ENCODE results near the gene IRS4.

The IRS4 gene

GRCh38 chrX:108736509-108737479 is at the start of gene IRS4:
TSS of gene IRS4 (minus strand) at chrX:108736563.
- DNase-seq (ENCODE audit: low spot score) = no peak

DNA sequence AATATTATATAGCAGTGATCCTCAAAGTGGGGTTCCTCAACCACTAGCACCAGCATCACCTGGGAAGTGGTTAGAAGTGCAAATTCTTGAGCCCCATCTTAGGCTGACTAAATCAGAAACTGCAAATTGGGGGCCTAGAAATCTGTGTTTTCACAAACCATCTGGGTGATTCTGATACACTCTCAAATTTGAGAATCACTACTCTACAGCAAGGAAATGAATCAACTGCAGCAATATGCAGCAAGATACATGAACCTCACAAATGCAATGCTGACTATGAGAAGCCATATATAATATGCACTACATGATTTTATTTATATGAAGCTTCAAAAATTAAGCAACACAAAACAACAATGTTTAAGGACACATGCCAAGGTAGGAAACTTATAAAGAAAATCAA is 36.2 kb upstream of the IRS4 start:
- no peak for DNase-seq (ENCODE audit: low spot score)

- no peak for DNase-seq (ENCODE audit: low spot score)
These were observed 27.2 kb upstream of the IRS4 start for GRCh38 chrX:108763559-108763958.

DNA sequence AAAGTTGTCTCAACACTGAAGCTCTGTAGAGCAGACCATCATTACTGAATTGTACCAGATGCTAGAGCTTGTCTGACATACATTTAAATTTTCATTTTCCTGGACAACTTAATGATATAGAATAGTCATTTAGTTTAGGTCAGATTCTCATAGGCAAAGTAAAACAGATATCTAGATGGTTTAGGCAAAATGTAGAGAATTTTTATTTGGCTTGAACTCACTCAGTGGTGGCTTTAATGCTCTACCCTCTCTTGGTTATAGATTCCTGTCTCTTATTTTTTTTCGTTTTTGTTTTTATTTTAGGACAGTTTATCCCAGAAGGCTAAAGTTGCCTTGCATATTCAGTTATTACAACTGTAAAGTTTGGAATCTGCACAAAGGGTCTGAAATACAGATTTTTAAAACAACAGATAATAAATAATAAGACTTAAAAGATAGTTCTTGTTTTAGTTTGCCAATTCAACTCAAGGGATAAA is 4.0 kb upstream of the IRS4 start:
- no peak for DNase-seq (ENCODE audit: low spot score)

DNA sequence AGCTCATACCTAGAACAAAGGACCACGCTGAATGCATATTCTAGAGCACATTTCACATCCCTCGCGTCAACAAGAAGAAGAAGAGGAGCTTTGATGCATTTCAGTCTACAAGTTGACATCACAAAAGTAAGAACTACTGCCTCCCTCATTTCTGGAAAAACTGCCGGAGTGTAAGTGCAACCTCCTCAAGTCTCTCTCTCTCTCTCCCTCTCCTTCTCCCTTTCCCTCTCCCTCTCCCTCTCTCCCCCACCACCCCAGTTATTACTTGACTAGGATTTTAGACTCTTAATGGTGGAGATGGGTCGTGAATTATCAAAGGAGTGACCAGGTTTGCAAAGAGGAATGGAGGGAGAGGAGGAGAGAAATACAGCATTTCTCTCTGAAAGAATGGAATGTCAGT is 1.4 kb upstream of the IRS4 start:
- DNase-seq (ENCODE audit: low spot score) = no peak

DNA sequence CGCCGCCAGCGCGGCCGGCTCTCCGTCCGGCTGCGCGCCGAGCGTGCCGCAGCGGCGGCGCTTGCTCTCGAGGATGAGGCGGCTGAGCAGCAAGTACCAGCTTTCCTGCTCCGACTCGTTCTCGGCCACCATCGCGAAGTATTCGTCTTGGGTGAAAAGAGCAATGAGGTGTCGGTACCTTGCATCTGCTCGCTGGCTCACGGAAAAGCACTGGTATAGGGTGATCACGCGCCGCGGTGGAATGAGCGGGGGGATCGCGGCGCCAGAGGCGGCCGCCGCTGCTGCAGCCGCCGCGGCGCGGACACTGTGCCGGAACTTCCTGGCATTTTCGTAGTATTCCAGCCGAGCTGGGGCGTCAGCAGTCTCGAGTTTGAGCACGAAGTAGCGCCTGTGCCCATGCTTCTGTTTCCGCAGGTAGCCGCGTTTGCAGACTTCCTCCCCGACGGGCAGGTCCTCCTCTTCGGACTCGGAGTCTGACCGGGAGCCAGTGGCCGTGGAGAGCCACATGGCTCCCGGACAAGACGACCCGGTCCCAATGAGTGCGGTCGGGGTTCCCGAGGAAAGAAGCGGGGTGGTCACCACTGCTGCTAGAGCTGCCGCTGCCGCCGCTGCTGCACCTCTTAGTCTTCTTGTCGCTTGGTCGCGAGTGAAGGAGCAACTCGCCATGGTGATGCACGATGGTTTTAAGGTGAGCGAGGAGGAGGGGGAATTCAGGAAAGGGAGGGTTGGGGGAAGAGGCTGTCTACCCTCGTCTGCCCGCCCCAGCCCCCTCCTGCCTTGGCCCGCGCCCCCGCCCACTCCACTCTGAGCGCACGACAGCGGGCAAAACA is 469 bp downstream of the IRS4 start:
- DNase-seq (ENCODE audit: low spot score) = no peak

GRCh38 chrX:108735091-108735678 is 1.2 kb downstream of the IRS4 start:
- DNase-seq (ENCODE audit: low spot score) = no peak

DNA sequence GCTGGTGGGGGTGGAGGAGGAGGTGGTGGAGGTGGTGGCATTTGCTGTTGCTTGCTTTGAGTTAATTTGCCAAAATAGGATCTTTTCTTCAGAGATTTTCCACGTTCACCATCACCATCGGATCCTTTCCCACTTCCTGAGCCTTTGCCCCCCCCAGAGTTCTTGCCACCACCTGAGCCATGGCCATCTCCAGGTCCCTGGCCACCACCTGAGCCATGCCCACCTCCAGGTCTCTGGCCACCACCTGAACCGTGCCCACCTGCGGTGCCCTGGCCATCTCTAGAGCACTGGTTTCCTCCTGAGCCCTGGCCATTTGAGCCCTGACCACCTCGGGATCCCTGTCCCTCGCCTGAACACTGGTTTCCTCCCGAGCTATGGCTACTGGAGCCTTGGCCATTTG is 1.9 kb downstream of the IRS4 start:
- no peak for DNase-seq (ENCODE audit: low spot score)

- DNase-seq (ENCODE audit: low spot score) = no peak
These were observed 3.6 kb downstream of the IRS4 start for GRCh38 chrX:108732630-108733321.

DNA sequence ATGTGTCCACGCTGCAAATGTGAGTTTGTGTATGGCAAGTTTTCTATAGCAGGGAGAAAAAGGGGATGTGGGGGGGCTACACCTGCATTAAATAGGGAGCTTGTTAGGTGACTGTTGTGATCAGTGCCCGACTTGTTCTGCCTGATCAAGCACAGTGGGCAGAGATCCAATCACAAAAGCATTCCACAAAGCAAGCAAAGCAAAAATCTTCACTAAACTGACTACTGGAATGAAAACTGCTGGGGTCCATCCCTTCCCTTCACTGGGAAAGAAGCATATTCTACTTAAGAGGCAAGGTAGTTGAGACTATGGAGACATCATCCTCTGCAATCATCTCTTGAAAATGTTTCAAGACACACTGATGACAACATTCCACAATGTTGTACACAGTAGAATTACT is 5.2 kb downstream of the IRS4 start:
- no peak for DNase-seq (ENCODE audit: low spot score)

DNA sequence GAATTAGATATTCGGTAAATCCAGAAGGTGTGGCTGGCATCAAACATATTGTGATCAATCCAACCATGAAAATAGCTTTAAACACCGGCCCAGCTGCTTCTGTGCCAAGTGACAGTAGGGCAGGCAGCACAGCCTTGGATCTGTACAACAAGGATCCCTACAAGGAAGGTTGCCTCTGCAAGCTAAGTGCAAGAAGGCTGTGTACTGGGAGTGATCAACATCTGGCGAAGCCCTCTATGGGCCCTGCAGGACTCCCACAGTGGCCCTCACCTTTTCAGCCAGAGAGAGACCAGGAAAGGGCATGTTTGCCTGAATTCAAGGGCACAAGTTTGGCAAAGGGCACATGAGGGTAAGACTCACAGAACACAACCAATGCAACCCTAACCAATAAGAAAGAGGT is 9.6 kb downstream of the IRS4 start:
- DNase-seq (ENCODE audit: low spot score) = no peak

DNA sequence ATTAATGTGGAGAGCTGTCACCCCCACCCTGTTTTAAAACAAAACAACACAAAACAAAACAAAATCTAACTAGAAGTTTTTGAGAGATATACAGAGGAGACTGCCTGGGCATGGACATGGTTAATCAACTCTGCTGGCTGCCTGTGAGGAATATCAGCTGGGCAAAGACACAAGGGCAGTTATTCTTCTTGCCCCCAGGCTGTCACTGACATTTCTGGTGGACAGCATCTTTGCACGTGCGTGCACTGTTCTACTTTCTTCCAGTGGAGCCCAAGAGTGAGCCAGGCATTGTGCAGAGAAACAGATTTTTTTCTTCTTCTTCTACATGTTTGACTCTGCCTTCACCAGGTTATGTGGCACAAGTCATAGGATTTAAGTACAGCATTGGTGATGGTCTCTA is 13.8 kb downstream of the IRS4 start:
- DNase-seq (ENCODE audit: low spot score) = no peak

DNA sequence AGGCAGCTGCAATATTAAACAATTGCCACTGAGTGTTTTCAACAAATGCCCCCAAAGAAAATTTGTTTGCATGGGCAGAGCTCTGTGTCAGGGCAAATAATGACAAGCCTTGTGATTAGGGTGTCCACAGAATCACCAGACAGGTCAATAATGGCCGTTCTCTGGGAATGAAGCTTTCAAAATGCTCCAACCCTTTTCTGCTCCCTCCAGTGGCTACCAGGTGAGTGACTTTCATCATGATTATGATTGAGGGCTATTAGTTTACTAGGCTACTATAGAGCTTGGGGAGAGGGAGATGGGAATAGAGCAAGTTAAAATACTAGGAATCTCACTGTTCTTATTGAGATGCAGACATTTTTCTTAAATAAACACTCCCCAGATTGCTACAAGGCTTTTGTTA is 23.5 kb downstream of the IRS4 start:
- no peak for DNase-seq (ENCODE audit: low spot score)

DNA sequence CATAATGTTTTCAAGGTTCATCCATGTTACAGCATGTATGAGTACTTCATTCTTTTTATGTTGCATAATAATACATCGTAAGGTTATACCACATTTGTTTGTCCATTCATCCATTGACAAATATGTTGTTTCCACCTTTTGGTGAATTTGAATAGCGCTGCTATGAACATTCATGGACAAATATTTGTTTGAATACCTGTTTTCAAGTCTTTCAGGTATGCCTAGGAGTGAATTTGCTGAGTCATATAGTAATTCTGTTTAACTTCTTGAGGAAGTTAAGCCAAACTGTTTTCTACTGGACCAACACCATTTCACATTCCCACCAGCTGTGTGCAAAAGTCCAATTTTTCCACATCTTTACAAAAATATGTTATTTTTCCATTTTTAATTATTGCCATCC is 31.5 kb downstream of the IRS4 start:
- DNase-seq (ENCODE audit: low spot score) = no peak

GRCh38 chrX:108702530-108702929 is 33.8 kb downstream of the IRS4 start:
- no peak for DNase-seq (ENCODE audit: low spot score)

- no peak for DNase-seq (ENCODE audit: low spot score)
These were observed 34.7 kb downstream of the IRS4 start for GRCh38 chrX:108701633-108702032.

DNA sequence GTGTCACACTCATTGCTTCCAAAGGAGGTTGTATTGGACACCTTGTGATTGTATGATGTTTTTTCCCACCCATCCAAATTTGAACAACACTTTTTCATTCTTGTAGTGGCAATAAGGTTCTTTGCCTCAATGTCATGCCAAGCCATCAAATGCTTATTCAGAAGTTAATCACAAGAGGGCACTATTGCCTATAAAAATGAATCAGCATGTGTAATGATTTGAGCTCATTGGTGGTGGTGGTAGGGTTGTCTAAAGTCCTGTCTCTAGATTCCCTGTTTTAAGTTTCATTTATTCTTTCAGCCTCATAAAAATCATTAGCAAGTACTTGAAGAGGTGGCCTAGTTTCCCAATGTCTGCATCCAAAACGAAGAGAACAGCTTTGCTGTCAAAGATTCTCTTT is 37.0 kb downstream of the IRS4 start:
- peak; percentile 60 for DNase-seq (ENCODE audit: low spot score)

DNA sequence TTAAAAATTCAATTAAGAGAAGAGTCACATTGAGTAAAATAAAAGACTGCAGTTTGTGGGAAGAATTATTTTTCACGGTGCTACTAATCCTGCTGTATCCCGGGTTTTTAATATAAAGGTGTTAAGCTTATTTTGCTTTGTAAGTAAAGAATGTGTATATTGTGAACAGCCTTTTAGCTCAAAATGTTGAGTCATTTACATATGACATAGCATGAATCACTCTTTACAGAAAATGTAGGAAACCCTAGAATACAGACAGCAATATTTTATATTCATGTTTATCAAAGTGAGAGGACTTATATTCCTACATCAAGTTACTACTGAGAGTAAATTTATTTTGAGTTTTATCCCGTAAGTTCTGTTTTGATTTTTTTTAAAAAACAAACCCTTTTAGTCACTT is 39.7 kb downstream of the IRS4 start:
- peak; percentile 17 for DNase-seq (ENCODE audit: low spot score)

All from RKO (cell line).